Small intestine (tissue), 7 donors: ENCODE results near the gene SLC35F1. TPM values are rescaled to one million over a fixed set of nuclear protein-coding genes. Genes with fewer than 3 reads are reported as not detected.

Experiments
- DNase-seq, 2 donors: peaks; one replicate each; pipeline versions ENCODE4 v3.0.0 to v3.0.0-alpha.2; 2013
- FAIRE-seq: peaks from 2 replicates; lab custom pipeline; 2012; peaks lifted over from hg19 to GRCh38; lab: Jason Lieb, UNC
- H3K27ac ChIP-seq, 3 donors: one replicate each; pipeline ENCODE4 v1.5.1; 2013; ENCODE audit warnings: low read length in 2 of 3, mild to moderate bottlenecking in 2 of 3, control low read depth in 1 of 3, inconsistent platforms in 1 of 3, low read depth in 1 of 3, moderate library complexity in 1 of 3
- H3K27me3 ChIP-seq, 3 donors: one replicate each; pipeline ENCODE4 v1.6.1; 2013; ENCODE audit warnings: low read length in 3 of 3, inconsistent platforms in 1 of 3; ENCODE audit not compliant: control insufficient read depth in 3 of 3, insufficient read depth in 3 of 3
- H3K36me3 ChIP-seq, 3 donors: one replicate each; pipeline ENCODE4 v1.6.1; 2013; ENCODE audit warnings: low read length in 3 of 3, inconsistent platforms in 1 of 3, low read depth in 1 of 3, mild to moderate bottlenecking in 1 of 3, moderate library complexity in 1 of 3; ENCODE audit not compliant: control insufficient read depth in 3 of 3, insufficient read depth in 2 of 3
- H3K4me1 ChIP-seq, 3 donors: one replicate each; pipeline ENCODE4 v1.6.1; 2013; ENCODE audit warnings: low read length in 2 of 3, inconsistent platforms in 1 of 3, low read depth in 1 of 3, mild to moderate bottlenecking in 1 of 3, moderate library complexity in 1 of 3; ENCODE audit not compliant: control insufficient read depth in 3 of 3, insufficient read depth in 2 of 3
- H3K4me3 ChIP-seq, 3 donors: one replicate each; pipeline ENCODE4 v1.5.1; 2013; ENCODE audit warnings: low read length in 3 of 3, control low read depth in 1 of 3, inconsistent platforms in 1 of 3, low read depth in 1 of 3, mild to moderate bottlenecking in 1 of 3, moderate library complexity in 1 of 3
- H3K9me3 ChIP-seq, 2 donors: one replicate each; pipeline ENCODE4 v1.6.1; 2013; ENCODE audit warnings: low read depth in 1 of 2, low read length in 1 of 2; ENCODE audit not compliant: control insufficient read depth in 2 of 2, insufficient read depth in 1 of 2
- WGBS, 3 donors: extraction: QIAGEN DNeasy Blood & Tissue Kit; methylation state at CpG; one replicate each; pipeline ENCODE4 v1.1.7; 2013; 5-methylcytosine and 5-hydroxymethylcytosine counted together
- polyA plus RNA-seq, 4 donors: library from polyadenylated mRNA; stranded (reverse) in 3 of 4; unstranded in 1 of 4; fragments of 200-250 nt in 3 of 4; fragments of 120-200 nt in 1 of 4; gene quantifications; one replicate each; pipeline versions ENCODE4 v1.2.1 to v1.2.3, GENCODE V29; 2013
- donor health status: healthy with polysubstance abuse.
- donor health status: control.
- donor health status: control.
- donor health status: Bipolar disorder and iron deficiency.
- donor health status: healthy.

SLC35F1 gene
- polyA plus RNA-seq, 4 donors = 0.27 to 1.0 (median 0.85) TPM; not detected in 1

GRCh38 chr6:118103381-118104146 is 196.5 kb downstream of the SLC35F1 start:
- 67 to 73% (median 68%) methylated on average over 5 of the region's 5 CpGs for WGBS, 3 donors
- no peak for FAIRE-seq
- no peaks in the 10 kb centered on the region for H3K36me3 ChIP-seq
- no peak for DNase-seq
- H3K27me3 ChIP-seq = no peaks in the 10 kb centered on the region
- H3K27ac ChIP-seq = no peak overlapping the region
- H3K4me3 ChIP-seq = no peak overlapping the region
- peaks cover 0 to 5% of the 10 kb centered on the region in 2 donors for H3K9me3 ChIP-seq
- H3K4me1 ChIP-seq = no peaks in the 10 kb centered on the region

- H3K9me3 ChIP-seq = no peaks in the 10 kb centered on the region
- no peak overlapping the region for H3K4me3 ChIP-seq
- no peak overlapping the region for H3K27ac ChIP-seq
- H3K4me1 ChIP-seq = no peaks in the 10 kb centered on the region
- H3K27me3 ChIP-seq = no peaks in the 10 kb centered on the region
- no peak for FAIRE-seq
- WGBS, 3 donors = 61 to 68% (median 64%) methylated on average over 3 of the region's 3 CpGs
- DNase-seq = no peak
- H3K36me3 ChIP-seq = no peaks in the 10 kb centered on the region
Measured at GRCh38 chr6:118122161-118122725, 215.2 kb downstream of the SLC35F1 start.

- no peaks in the 10 kb centered on the region for H3K36me3 ChIP-seq
- H3K27ac ChIP-seq = no peak overlapping the region
- 55 to 92% (median 79%) methylated on average over 1 of the region's 1 CpG for WGBS, 3 donors
- no peak for FAIRE-seq
- no peaks in the 10 kb centered on the region for H3K4me1 ChIP-seq
- H3K27me3 ChIP-seq = no peaks in the 10 kb centered on the region
- H3K4me3 ChIP-seq = no peak overlapping the region
- H3K9me3 ChIP-seq = no peaks in the 10 kb centered on the region
- no peak for DNase-seq
Measured at GRCh38 chr6:118122801-118123200, 215.7 kb downstream of the SLC35F1 start.

- WGBS, 3 donors = 96 to 100% (median 98%) methylated on average over 1 of the region's 1 CpG
- FAIRE-seq (no peak), DNase-seq (no peak)
- no peak overlapping the region for H3K4me3 ChIP-seq
- no peaks in the 10 kb centered on the region for H3K27me3 ChIP-seq
- no peaks in the 10 kb centered on the region for H3K9me3 ChIP-seq
- no peak overlapping the region for H3K27ac ChIP-seq
- no peaks in the 10 kb centered on the region for H3K36me3 ChIP-seq
- no peaks in the 10 kb centered on the region for H3K4me1 ChIP-seq
Measured at GRCh38 chr6:118123503-118124037, 216.5 kb downstream of the SLC35F1 start.

- FAIRE-seq (no peak), DNase-seq (no peak)
- 46 to 61% (median 54%) methylated on average over 2 of the region's 2 CpGs for WGBS, 3 donors
- no peaks in the 10 kb centered on the region for H3K27me3 ChIP-seq
- H3K27ac ChIP-seq = no peak overlapping the region
- H3K4me1 ChIP-seq = no peaks in the 10 kb centered on the region
- H3K4me3 ChIP-seq = no peak overlapping the region
- H3K36me3 ChIP-seq = no peaks in the 10 kb centered on the region
- H3K9me3 ChIP-seq = no peaks in the 10 kb centered on the region
Measured at GRCh38 chr6:118124851-118125250, 217.8 kb downstream of the SLC35F1 start.

- Histone ChIP-seq H3K27me3 (no peaks in the 10 kb centered on the region), H3K36me3 (no peaks in the 10 kb centered on the region), H3K4me1 (no peaks in the 10 kb centered on the region), H3K9me3 (no peaks in the 10 kb centered on the region), H3K27ac (no peak overlapping the region), H3K4me3 (no peak overlapping the region)
- DNase-seq = no peak
- no peak for FAIRE-seq
Measured at GRCh38 chr6:118128755-118129154, 221.7 kb downstream of the SLC35F1 start.

- no peaks in the 10 kb centered on the region for H3K9me3 ChIP-seq
- H3K4me3 ChIP-seq = no peak overlapping the region
- FAIRE-seq (no peak), DNase-seq (no peak)
- H3K27me3 ChIP-seq = no peaks in the 10 kb centered on the region
- H3K4me1 ChIP-seq = no peaks in the 10 kb centered on the region
- peak overlapping the region in 1 of 3 donors; percentile 18 for H3K27ac ChIP-seq
- 69 to 93% (median 82%) methylated on average over 2 of the region's 2 CpGs for WGBS, 3 donors
- H3K36me3 ChIP-seq = no peaks in the 10 kb centered on the region
Measured at GRCh38 chr6:118134206-118134605, 227.1 kb downstream of the SLC35F1 start.

GRCh38 chr6:118134736-118135135 is 227.7 kb downstream of the SLC35F1 start:
- DNase-seq (no peak), FAIRE-seq (no peak)
- WGBS, 3 donors = 39 to 71% (median 53%) methylated on average over 5 of the region's 5 CpGs

More at GRCh38 chr6:118134736-118135135, 227.7 kb downstream of the SLC35F1 start:
- H3K4me1 ChIP-seq = no peaks in the 10 kb centered on the region
- H3K27ac ChIP-seq = peak overlapping the region in 1 of 3 donors; percentile 18
- no peaks in the 10 kb centered on the region for H3K27me3 ChIP-seq
- H3K36me3 ChIP-seq = no peaks in the 10 kb centered on the region
- no peak overlapping the region for H3K4me3 ChIP-seq
- H3K9me3 ChIP-seq = no peaks in the 10 kb centered on the region
